WTC11 (cell line): ENCODE data around the gene ARHGAP15. TPM values are rescaled to one million over a fixed set of nuclear protein-coding genes. Genes with fewer than 3 reads are reported as not detected.

Experiments
- ATAC-seq: fragments of 200-7000 bp; cut with Tn5 transposase; 2 replicates; pipeline ENCODE4 v1.10.0; 2021; ENCODE audit warnings: mild to moderate bottlenecking, moderate library complexity
- CTCF ChIA-PET: fragments of 300-600 bp; sonication (Branson Sonifier 250); formaldehyde crosslinking; loops from one replicate; lab custom pipeline; 2021; ENCODE audit warnings: antibody characterized with exemption; lab: Charles Lee
- POLR2A ChIA-PET: fragments of 350-600 bp; sonication (Branson Sonifier 250); formaldehyde crosslinking; loops from one replicate; lab custom pipeline; 2021; ENCODE audit warnings: antibody characterized with exemption; lab: Charles Lee
- DNase-seq: peaks from one replicate; pipeline ENCODE4 v3.0.0; 2021; ENCODE audit warnings: low spot score
- H3K27ac Mint-ChIP-seq: 2 replicates; pipeline ENCODE4 v1.8.0; 2021; ENCODE audit warnings: mixed read lengths
- H3K27me3 Mint-ChIP-seq: 2 replicates; pipeline ENCODE4 v1.8.0; 2021; ENCODE audit warnings: low read depth, mild to moderate bottlenecking, moderate library complexity, mixed read lengths
- H3K36me3 Mint-ChIP-seq: 2 replicates; pipeline ENCODE4 v1.8.0; 2021; ENCODE audit warnings: mixed read lengths
- H3K4me1 Mint-ChIP-seq: 2 replicates; pipeline ENCODE4 v1.8.0; 2022; ENCODE audit warnings: mixed read lengths
- H3K4me3 Mint-ChIP-seq: 2 replicates; pipeline ENCODE4 v1.8.0; 2021; ENCODE audit warnings: mild to moderate bottlenecking, moderate library complexity, mixed read lengths
- H3K9me3 Mint-ChIP-seq: 2 replicates; pipeline ENCODE4 v1.8.0; 2021; ENCODE audit warnings: mixed read lengths
- ERG ChIP-seq: fragments of 250-450 bp; sonication (Bioruptor Pico); IDR thresholded peaks from 2 replicates; pipeline ENCODE4 v1.8.0; 2021; ENCODE audit warnings: mild to moderate bottlenecking
- FOXJ3 ChIP-seq: sonication (generic); formaldehyde crosslinking; IDR thresholded peaks from 2 replicates; pipeline ENCODE4 v1.9.0; 2021; ENCODE audit warnings: missing genetic modification reagents, mild to moderate bottlenecking, borderline replicate concordance
- JAZF1 ChIP-seq: fragments of 250-450 bp; sonication (Bioruptor Pico); IDR thresholded peaks from 2 replicates; pipeline ENCODE4 v1.9.0; 2021; ENCODE audit warnings: moderate library complexity, mild to moderate bottlenecking, inconsistent platforms
- NFE2L1 ChIP-seq: sonication (generic); formaldehyde crosslinking; IDR thresholded peaks from 2 replicates; pipeline ENCODE4 v1.8.1; 2023; ENCODE audit warnings: missing genetic modification reagents
- RORB ChIP-seq: fragments of 250-450 bp; sonication (Bioruptor Pico); IDR thresholded peaks from 2 replicates; pipeline ENCODE4 v1.9.0; 2021; ENCODE audit warnings: mild to moderate bottlenecking
- ZBTB21 ChIP-seq: sonication (generic); formaldehyde crosslinking; IDR thresholded peaks from 2 replicates; pipeline ENCODE4 v1.8.1; 2023; ENCODE audit warnings: mild to moderate bottlenecking, missing genetic modification reagents, borderline replicate concordance
- ZBTB43 ChIP-seq: sonication (generic); formaldehyde crosslinking; IDR thresholded peaks from 2 replicates; pipeline ENCODE4 v1.8.1; 2023; ENCODE audit warnings: mild to moderate bottlenecking, missing genetic modification reagents
- ZNF138 ChIP-seq: sonication (generic); formaldehyde crosslinking; conservative IDR thresholded peaks from 2 replicates; pipeline ENCODE4 v1.8.1; 2022; ENCODE audit warnings: mild to moderate bottlenecking, moderate library complexity, missing genetic modification reagents
- ZNF219 ChIP-seq: sonication (generic); formaldehyde crosslinking; IDR thresholded peaks from 2 replicates; pipeline ENCODE4 v1.8.0; 2023; ENCODE audit warnings: missing genetic modification reagents, mild to moderate bottlenecking, borderline replicate concordance
- ZNF232 ChIP-seq: sonication (generic); formaldehyde crosslinking; IDR thresholded peaks from 2 replicates; pipeline ENCODE4 v1.8.0; 2022; ENCODE audit warnings: mild to moderate bottlenecking, missing genetic modification reagents
- ZNF423 ChIP-seq: fragments of 250-450 bp; sonication (Bioruptor Pico); IDR thresholded peaks from 2 replicates; pipeline ENCODE4 v2.1.2; 2022; ENCODE audit warnings: mild to moderate bottlenecking, moderate library complexity
- total RNA-seq: library from RNA; stranded (reverse); gene quantifications from 3 replicates; pipeline ENCODE4 v1.2.3, GENCODE V29; 2021
- TF ChIP-seq, protein P1 (sequence below): sonication (generic); formaldehyde crosslinking; IDR thresholded peaks from 2 replicates; pipeline ENCODE4 v1.8.0; 2022; ENCODE audit warnings: missing genetic modification reagents

ARHGAP15 gene
- total RNA-seq, 1 experiment from 2014 or later: 0.28 TPM

GRCh38 chr2:143594745-143595144 lies 465.5 kb downstream of the ARHGAP15 start:
- ATAC-seq: no peak
- ChIA-PET CTCF (no interaction called here), POLR2A (no interaction called here)
- Mint-ChIP-seq H3K4me1 (no peaks in the 10 kb centered on the region), H3K27ac (no peak overlapping the region), H3K4me3 (no peak overlapping the region), H3K27me3 (no peaks in the 10 kb centered on the region), H3K36me3 (no peaks in the 10 kb centered on the region), H3K9me3 (no peaks in the 10 kb centered on the region)
- DNase-seq: no peak
- TF ChIP-seq ERG (no peak), ZNF232 (no peak), FOXJ3 (CRISPR knock-in tag) (no peak), ZBTB21 (CRISPR knock-in tag) (no peak)
- TF ChIP-seq, protein P1, sequence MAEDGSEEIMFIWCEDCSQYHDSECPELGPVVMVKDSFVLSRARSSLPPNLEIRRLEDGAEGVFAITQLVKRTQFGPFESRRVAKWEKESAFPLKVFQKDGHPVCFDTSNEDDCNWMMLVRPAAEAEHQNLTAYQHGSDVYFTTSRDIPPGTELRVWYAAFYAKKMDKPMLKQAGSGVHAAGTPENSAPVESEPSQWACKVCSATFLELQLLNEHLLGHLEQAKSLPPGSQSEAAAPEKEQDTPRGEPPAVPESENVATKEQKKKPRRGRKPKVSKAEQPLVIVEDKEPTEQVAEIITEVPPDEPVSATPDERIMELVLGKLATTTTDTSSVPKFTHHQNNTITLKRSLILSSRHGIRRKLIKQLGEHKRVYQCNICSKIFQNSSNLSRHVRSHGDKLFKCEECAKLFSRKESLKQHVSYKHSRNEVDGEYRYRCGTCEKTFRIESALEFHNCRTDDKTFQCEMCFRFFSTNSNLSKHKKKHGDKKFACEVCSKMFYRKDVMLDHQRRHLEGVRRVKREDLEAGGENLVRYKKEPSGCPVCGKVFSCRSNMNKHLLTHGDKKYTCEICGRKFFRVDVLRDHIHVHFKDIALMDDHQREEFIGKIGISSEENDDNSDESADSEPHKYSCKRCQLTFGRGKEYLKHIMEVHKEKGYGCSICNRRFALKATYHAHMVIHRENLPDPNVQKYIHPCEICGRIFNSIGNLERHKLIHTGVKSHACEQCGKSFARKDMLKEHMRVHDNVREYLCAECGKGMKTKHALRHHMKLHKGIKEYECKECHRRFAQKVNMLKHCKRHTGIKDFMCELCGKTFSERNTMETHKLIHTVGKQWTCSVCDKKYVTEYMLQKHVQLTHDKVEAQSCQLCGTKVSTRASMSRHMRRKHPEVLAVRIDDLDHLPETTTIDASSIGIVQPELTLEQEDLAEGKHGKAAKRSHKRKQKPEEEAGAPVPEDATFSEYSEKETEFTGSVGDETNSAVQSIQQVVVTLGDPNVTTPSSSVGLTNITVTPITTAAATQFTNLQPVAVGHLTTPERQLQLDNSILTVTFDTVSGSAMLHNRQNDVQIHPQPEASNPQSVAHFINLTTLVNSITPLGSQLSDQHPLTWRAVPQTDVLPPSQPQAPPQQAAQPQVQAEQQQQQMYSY (CRISPR knock-in tag): no peak

- TF ChIP-seq ZNF138 (CRISPR knock-in tag): no peak
- Mint-ChIP-seq H3K9me3 (no peaks in the 10 kb centered on the region), H3K27me3 (peaks cover 1% of the 10 kb centered on the region; the same call in 1 of the 2 replicates), H3K36me3 (no peaks in the 10 kb centered on the region), H3K4me3 (no peak overlapping the region), H3K4me1 (peaks cover 31% of the 10 kb centered on the region), H3K27ac (no peak overlapping the region)
- ATAC-seq (no peak), DNase-seq (no peak)
- ChIA-PET CTCF (no interaction called here), POLR2A (no interaction called here)
These were observed 470.9 kb downstream of the ARHGAP15 start for GRCh38 chr2:143600116-143600515.

- Mint-ChIP-seq H3K4me3 (no peak overlapping the region), H3K27ac (no peak overlapping the region), H3K4me1 (peaks cover 35% of the 10 kb centered on the region), H3K27me3 (peaks cover 3% of the 10 kb centered on the region), H3K9me3 (no peaks in the 10 kb centered on the region)
- no peak for DNase-seq
- TF ChIP-seq ZBTB43 (CRISPR knock-in tag) (no peak), ZNF423 (no peak), NFE2L1 (CRISPR knock-in tag) (no peak), ZNF219 (CRISPR knock-in tag) (no peak), ZNF232 (no peak), RORB (CRISPR knock-in tag) (no peak), JAZF1 (CRISPR knock-in tag) (no peak), FOXJ3 (CRISPR knock-in tag) (no peak)
- TF ChIP-seq, protein P1 (CRISPR knock-in tag): no peak
- TF ChIP-seq, all 79 proteins: peak for 0
- H3K36me3 Mint-ChIP-seq: no peaks in the 10 kb centered on the region
- CTCF ChIA-PET: interaction anchor here (1.3 kb wide), 1 partner anchor 26 kb away, joined by 4 read pairs; no protein-coding TSS in a partner anchor
- POLR2A ChIA-PET: no interaction called here
- no peak for ATAC-seq
These were observed 472.6 kb downstream of the ARHGAP15 start for GRCh38 chr2:143601828-143602227.
